ENCODE measurements around the gene TGFBR3. TPM values are rescaled to one million over a fixed set of nuclear protein-coding genes. Genes with fewer than 3 reads are reported as not detected.

TGFBR3 gene
- total and polyA plus RNA-seq, 2 of the 4 experiments (the other 2 are of a cell fraction) = 3.0 to 11.3 TPM

DNA sequence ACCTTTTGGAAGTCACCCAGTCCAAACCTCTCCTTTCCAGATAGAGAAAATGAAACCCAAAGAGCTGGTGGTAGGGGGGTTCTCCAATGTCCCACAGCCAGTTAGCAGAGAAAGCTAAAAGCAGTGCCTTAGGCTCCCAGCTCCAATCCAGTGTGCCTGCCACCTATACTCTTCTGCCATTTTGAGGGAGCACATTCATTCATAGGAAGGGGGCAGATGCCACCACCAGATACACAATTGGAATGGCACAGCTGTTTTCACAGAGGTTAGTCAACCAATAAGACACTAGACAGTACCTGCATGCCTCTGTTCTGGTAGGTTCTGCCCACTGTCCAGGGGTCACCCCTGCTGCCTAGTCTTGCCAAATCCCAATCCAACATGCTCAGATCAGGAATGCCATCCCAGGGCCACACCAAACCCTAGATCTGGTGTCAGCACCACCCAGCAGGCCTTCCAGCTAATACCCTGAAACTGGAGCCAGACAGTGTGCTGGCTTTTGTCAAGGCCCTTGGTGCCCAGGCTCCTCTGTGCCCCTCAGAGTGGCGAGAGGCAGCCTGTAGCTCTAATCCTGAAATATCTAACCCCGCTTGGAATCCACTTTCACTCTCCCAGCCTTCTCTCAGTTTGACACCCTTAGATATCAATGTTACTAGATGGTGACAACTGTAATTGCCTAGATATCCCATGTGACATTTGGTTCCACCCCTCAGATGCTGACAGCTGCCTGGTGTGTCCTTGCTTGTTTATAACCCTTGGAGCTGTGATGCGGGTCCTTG, 178.6 kb downstream of the TGFBR3 start:
- H3K9ac ChIP-seq (ENCODE audit: low read depth, low read length) = no peak overlapping the region
- in situ Hi-C loops (cut with MboI; ENCODE audit: low sequenced_read_pairs) (no loop called here), intact Hi-C loops (cut with micrococcal nuclease) (no loop called here), dilution Hi-C loops (cut with HindIII; ENCODE audit: low sequenced_read_pairs, unreplicated experiment) (no loop called here)
- H3K9me3 ChIP-seq (ENCODE audit: control insufficient read depth, insufficient read depth, low read length) = no peaks in the 10 kb centered on the region
- H2BK120ac ChIP-seq (ENCODE audit: low read depth, low read length) = no peak overlapping the region
- ChIA-PET CTCF (interaction anchor here (0.5 kb wide), 1 partner anchor 172 kb away, joined by 6 read pairs; no protein-coding TSS in a partner anchor), POLR2A (ENCODE audit: unreplicated experiment) (no interaction called here)
- H4K91ac ChIP-seq (ENCODE audit: insufficient read depth, low read depth, low read length) = no peak overlapping the region
- H3K27me3 ChIP-seq (ENCODE audit: control insufficient read depth, insufficient read depth, low read length) = no peaks in the 10 kb centered on the region
- H2AK5ac ChIP-seq (ENCODE audit: low read depth, low read length) = no peak overlapping the region
- H2AFZ ChIP-seq (replicated peaks; ENCODE audit: low read length, poor library complexity) = no peak overlapping the region
- no peak overlapping the region for H3K4ac ChIP-seq (ENCODE audit: low read depth, low read length)
- peaks cover 20% of the 10 kb centered on the region for H3K36me3 ChIP-seq (ENCODE audit: control insufficient read depth, insufficient read depth, low read length)
- H3K4me2 ChIP-seq (ENCODE audit: low read depth, low read length) = no peak overlapping the region
- no peak for TF ChIP-seq MAFK (IDR thresholded peaks at IDR 0.05; ENCODE audit: low read depth, low read length)
- TF ChIP-seq RAD21 (IDR thresholded peaks at IDR 0.05; ENCODE audit: low read length) = no peak
- TF ChIP-seq ELK1 (IDR thresholded peaks at IDR 0.05; ENCODE audit: borderline replicate concordance, low read depth, low read length) = no peak
- TF ChIP-seq MXI1 (IDR thresholded peaks at IDR 0.05; ENCODE audit: borderline replicate concordance, low read depth, low read length) = no peak
- no peak for TF ChIP-seq POLR2A (IDR thresholded peaks at IDR 0.05; ENCODE audit: low read depth, low read length)
- no peak for TF ChIP-seq MAZ (IDR thresholded peaks at IDR 0.05; ENCODE audit: borderline replicate concordance, low read depth, low read length)
- TF ChIP-seq SMC3 (IDR thresholded peaks at IDR 0.05; ENCODE audit: low read depth, low read length) = no peak
- no peak for TF ChIP-seq CEBPB (IDR thresholded peaks at IDR 0.05; ENCODE audit: low read depth, low read length)
- no peak for TF ChIP-seq FOS (IDR thresholded peaks at IDR 0.05; ENCODE audit: low read depth, low read length)
- H3K23ac ChIP-seq (ENCODE audit: low read depth, low read length) = no peak overlapping the region
- BruUV-seq (replicated peaks) = no TSS peak
- no peak overlapping the region for H4K5ac ChIP-seq (ENCODE audit: low read depth, low read length)
- no peak overlapping the region for H4K8ac ChIP-seq (ENCODE audit: low read depth in 2 of 2, low read length in 2 of 2)
- ATAC-seq (ENCODE audit: low read depth) = no peak
- H3K27ac ChIP-seq (ENCODE audit: insufficient read depth, low read length) = no peak overlapping the region
- no peak for DNase-seq
- no peaks in the 10 kb centered on the region for H3K4me1 ChIP-seq (ENCODE audit: control insufficient read depth, insufficient read depth, low read length)
- H2AK9ac ChIP-seq (replicated peaks; ENCODE audit: low read depth, low read length, poor library complexity) = no peak overlapping the region
- H2BK15ac ChIP-seq (ENCODE audit: low read depth, low read length) = no peak overlapping the region
- no peak overlapping the region for H2BK5ac ChIP-seq (ENCODE audit: low read depth, low read length, poor library complexity, severe bottlenecking)
- H3K9me1 ChIP-seq (ENCODE audit: insufficient read depth, low read length) = no peaks in the 10 kb centered on the region
- 90% methylated on average over 2 of the region's 3 CpGs; no CpG with 5 or more reads in 1 of the 2 experiments for WGBS, 2 experiments (ENCODE audit: extremely low coverage in 2 of 2, insufficient read length in 1 of 2)
- no peak overlapping the region for H3K18ac ChIP-seq (ENCODE audit: low read depth, low read length)
- H3K79me1 ChIP-seq (ENCODE audit: low read depth in 1 of 2, low read length in 2 of 2) = no peaks in the 10 kb centered on the region
- no peak overlapping the region for H3K56ac ChIP-seq (ENCODE audit: extremely low read depth, insufficient read depth, low read length)
- no peak overlapping the region for H3K4me3 ChIP-seq (ENCODE audit: insufficient read depth, low read depth, low read length)
- no peak overlapping the region for H3K14ac ChIP-seq (replicated peaks; ENCODE audit: low read depth, low read length)
- no peaks in the 10 kb centered on the region for H4K20me1 ChIP-seq (ENCODE audit: insufficient read depth, low read length)
- no peak overlapping the region for H2BK20ac ChIP-seq (ENCODE audit: low read depth, low read length)
